Measurements from ENCODE around the gene ZFAND3.

ZFAND3 gene

GRCh38 chr6:38174806-38175495 lies 355.4 kb downstream of the ZFAND3 start:
- DNase-seq: no peak

- DNase-seq: no peak
Observed at GRCh38 chr6:38175786-38176185, 356.3 kb downstream of the ZFAND3 start.

GRCh38 chr6:38176797-38177751 lies 357.5 kb downstream of the ZFAND3 start:
- no peak for DNase-seq

- DNase-seq: no peak
Observed at GRCh38 chr6:38177882-38178583, 358.5 kb downstream of the ZFAND3 start.

- no peak for DNase-seq
Observed at GRCh38 chr6:38178584-38178886, 359.0 kb downstream of the ZFAND3 start.

- DNase-seq: no peak
Observed at GRCh38 chr6:38179300-38179699, 359.8 kb downstream of the ZFAND3 start.

- DNase-seq: no peak
Observed at GRCh38 chr6:38179794-38180430, 360.4 kb downstream of the ZFAND3 start.

GRCh38 chr6:38180586-38180985 lies 361.1 kb downstream of the ZFAND3 start:
- no peak for DNase-seq

GRCh38 chr6:38182426-38182825 lies 362.9 kb downstream of the ZFAND3 start:
- no peak for DNase-seq

GRCh38 chr6:38183856-38184584 lies 364.5 kb downstream of the ZFAND3 start:
- DNase-seq: no peak

GRCh38 chr6:38184585-38185080 lies 365.1 kb downstream of the ZFAND3 start:
- no peak for DNase-seq

- no peak for DNase-seq
Observed at GRCh38 chr6:38185244-38185643, 365.7 kb downstream of the ZFAND3 start.

GRCh38 chr6:38185752-38186151 lies 366.2 kb downstream of the ZFAND3 start:
- no peak for DNase-seq

GRCh38 chr6:38187325-38187724 lies 367.8 kb downstream of the ZFAND3 start:
- no peak for DNase-seq

GRCh38 chr6:38187811-38188590 lies 368.5 kb downstream of the ZFAND3 start:
- DNase-seq: no peak

GRCh38 chr6:38188677-38189335 lies 369.3 kb downstream of the ZFAND3 start:
- DNase-seq: no peak

GRCh38 chr6:38191418-38191817 lies 371.9 kb downstream of the ZFAND3 start:
- no peak for DNase-seq

GRCh38 chr6:38192011-38192410 lies 372.5 kb downstream of the ZFAND3 start:
- DNase-seq: no peak

GRCh38 chr6:38192487-38192886 lies 373.0 kb downstream of the ZFAND3 start:
- DNase-seq: no peak

GRCh38 chr6:38193051-38193450 lies 373.5 kb downstream of the ZFAND3 start:
- DNase-seq: no peak
